Hepatocyte (in vitro differentiated cells): ENCODE measurements around the gene BBX. TPM values are rescaled to one million over a fixed set of nuclear protein-coding genes. Genes with fewer than 3 reads are reported as not detected.

ENCODE experiments used
- DNase-seq: peaks from one replicate; pipeline ENCODE4 v3.0.0-alpha.2; 2016; ENCODE audit warnings: low spot score
- H2AFZ ChIP-seq: fragments of 200-600 bp; sonication (generic); 2 replicates; pipeline ENCODE4 v1.6.0; 2016; ENCODE audit warnings: antibody characterized with exemption, mild to moderate bottlenecking
- H3K27ac ChIP-seq: fragments of 200-600 bp; sonication (generic); 2 replicates; pipeline ENCODE4 v1.5.1; 2016; ENCODE audit warnings: mild to moderate bottlenecking
- H3K27me3 ChIP-seq: fragments of 200-600 bp; sonication (generic); 2 replicates; pipeline ENCODE4 v1.6.1; 2016
- H3K36me3 ChIP-seq: fragments of 200-600 bp; sonication (generic); replicated peaks from 2 replicates; pipeline ENCODE4 v1.5.1; 2016; ENCODE audit warnings: low read depth; ENCODE audit not compliant: insufficient read depth
- H3K4me1 ChIP-seq: fragments of 200-600 bp; sonication (generic); 2 replicates; pipeline ENCODE4 v1.5.1; 2016; ENCODE audit warnings: mild to moderate bottlenecking, moderate library complexity; ENCODE audit not compliant: insufficient read depth
- H3K4me2 ChIP-seq: fragments of 200-600 bp; sonication (generic); 2 replicates; pipeline ENCODE4 v1.6.0; 2016
- H3K4me3 ChIP-seq: fragments of 200-600 bp; sonication (generic); 2 replicates; pipeline ENCODE4 v1.5.1; 2016; ENCODE audit warnings: mild to moderate bottlenecking
- H3K79me2 ChIP-seq: fragments of 200-600 bp; sonication (generic); 2 replicates; pipeline ENCODE4 v1.6.0; 2017; ENCODE audit warnings: mild to moderate bottlenecking
- H3K9me2 ChIP-seq: fragments of 200-600 bp; sonication (generic); replicated peaks from 2 replicates; pipeline ENCODE4 v1.6.0; 2017; ENCODE audit warnings: mild to moderate bottlenecking; ENCODE audit not compliant: insufficient read depth
- H3K9me3 ChIP-seq: fragments of 200-600 bp; sonication (generic); 2 replicates; pipeline ENCODE4 v1.5.1; 2016; ENCODE audit warnings: low read depth, mild to moderate bottlenecking
- H4K20me1 ChIP-seq: fragments of 200-600 bp; sonication (generic); 2 replicates; pipeline ENCODE4 v1.6.0; 2016; ENCODE audit warnings: mild to moderate bottlenecking; ENCODE audit not compliant: insufficient read depth, poor library complexity, severe bottlenecking
- EZH2 ChIP-seq: fragments of 200-600 bp; sonication (generic); IDR thresholded peaks from 2 replicates; pipeline ENCODE4 v1.6.1; 2016; ENCODE audit warnings: antibody characterized with exemption, mild to moderate bottlenecking, borderline replicate concordance
- EZH2phosphoT487 ChIP-seq: fragments of 200-600 bp; sonication (generic); IDR thresholded peaks from one replicate; pipeline ENCODE4 v1.6.1; 2018; ENCODE audit warnings: antibody characterized with exemption, mild to moderate bottlenecking, low read depth, moderate library complexity; ENCODE audit not compliant: unreplicated experiment, severe bottlenecking
- WGBS: methylation state at CpG from one replicate; pipeline ENCODE4 v1.1.6; 2016; ENCODE audit warnings: low lambda C conversion rate; ENCODE audit errors: missing lambda C conversion rate; 5-methylcytosine and 5-hydroxymethylcytosine counted together
- polyA plus RNA-seq: library from polyadenylated mRNA; unstranded; fragments of >200 nt; fragmentation: Nextera tagmentation; extraction: Ambion mirVana; gene quantifications from 2 replicates; pipeline ENCODE4 v1.2.1, GENCODE V29; 2016
- total RNA-seq: library from RNA; depleted of rRNA; stranded (reverse); fragments of >200 nt; gene quantifications from 2 replicates; pipeline ENCODE4 v1.2.3, GENCODE V29; 2014
- TF ChIP-seq, protein P1 (sequence below): fragments of 200-600 bp; sonication (generic); IDR thresholded peaks from 2 replicates; pipeline ENCODE4 v1.5.1; 2016; ENCODE audit warnings: antibody characterized with exemption, mild to moderate bottlenecking; ENCODE audit not compliant: poor library complexity

Gene BBX
- total and polyA plus RNA-seq, 2 experiments from 2014 or later: 63.7 to 75.2 TPM

GRCh38 chr3:107657971-107658370 is 135.2 kb downstream of the BBX start:
- no peak for DNase-seq
- no peak overlapping the region for H2AFZ ChIP-seq
- H3K9me3 ChIP-seq: no peaks in the 10 kb centered on the region
- H3K4me1 ChIP-seq: peaks cover 7% of the 10 kb centered on the region
- no peaks in the 10 kb centered on the region for H3K9me2 ChIP-seq
- TF ChIP-seq EZH2phosphoT487 (no peak), EZH2 (no peak)
- TF ChIP-seq, protein P1, sequence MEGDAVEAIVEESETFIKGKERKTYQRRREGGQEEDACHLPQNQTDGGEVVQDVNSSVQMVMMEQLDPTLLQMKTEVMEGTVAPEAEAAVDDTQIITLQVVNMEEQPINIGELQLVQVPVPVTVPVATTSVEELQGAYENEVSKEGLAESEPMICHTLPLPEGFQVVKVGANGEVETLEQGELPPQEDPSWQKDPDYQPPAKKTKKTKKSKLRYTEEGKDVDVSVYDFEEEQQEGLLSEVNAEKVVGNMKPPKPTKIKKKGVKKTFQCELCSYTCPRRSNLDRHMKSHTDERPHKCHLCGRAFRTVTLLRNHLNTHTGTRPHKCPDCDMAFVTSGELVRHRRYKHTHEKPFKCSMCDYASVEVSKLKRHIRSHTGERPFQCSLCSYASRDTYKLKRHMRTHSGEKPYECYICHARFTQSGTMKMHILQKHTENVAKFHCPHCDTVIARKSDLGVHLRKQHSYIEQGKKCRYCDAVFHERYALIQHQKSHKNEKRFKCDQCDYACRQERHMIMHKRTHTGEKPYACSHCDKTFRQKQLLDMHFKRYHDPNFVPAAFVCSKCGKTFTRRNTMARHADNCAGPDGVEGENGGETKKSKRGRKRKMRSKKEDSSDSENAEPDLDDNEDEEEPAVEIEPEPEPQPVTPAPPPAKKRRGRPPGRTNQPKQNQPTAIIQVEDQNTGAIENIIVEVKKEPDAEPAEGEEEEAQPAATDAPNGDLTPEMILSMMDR: no peak
- no peak overlapping the region for H3K4me3 ChIP-seq
- no peak overlapping the region for H3K27ac ChIP-seq
- WGBS: 62% methylated on average over 2 of the region's 2 CpGs
- H3K4me2 ChIP-seq: no peak overlapping the region
- peaks cover 5% of the 10 kb centered on the region for H4K20me1 ChIP-seq
- H3K27me3 ChIP-seq: no peaks in the 10 kb centered on the region
- H3K79me2 ChIP-seq: peaks cover 4% of the 10 kb centered on the region
- H3K36me3 ChIP-seq: no peaks in the 10 kb centered on the region

- Histone ChIP-seq H3K27ac (no peak overlapping the region), H3K4me3 (no peak overlapping the region), H3K27me3 (no peaks in the 10 kb centered on the region), H3K79me2 (peaks cover 4% of the 10 kb centered on the region), H3K36me3 (no peaks in the 10 kb centered on the region), H3K4me2 (no peak overlapping the region), H4K20me1 (peaks cover 5% of the 10 kb centered on the region), H3K9me2 (no peaks in the 10 kb centered on the region), H3K4me1 (peaks cover 7% of the 10 kb centered on the region), H2AFZ (no peak overlapping the region), H3K9me3 (no peaks in the 10 kb centered on the region)
- peak; percentile 57 for DNase-seq
- WGBS: 79% methylated on average over 3 of the region's 3 CpGs
- TF ChIP-seq EZH2phosphoT487 (no peak), EZH2 (no peak)
- TF ChIP-seq, protein P1: peak; percentile 72
Observed at GRCh38 chr3:107660306-107660976, 137.7 kb downstream of the BBX start.

GRCh38 chr3:107661447-107662123 is 138.8 kb downstream of the BBX start:
- Histone ChIP-seq H4K20me1 (no peaks in the 10 kb centered on the region), H3K79me2 (peaks cover 4% of the 10 kb centered on the region), H2AFZ (no peak overlapping the region), H3K9me2 (no peaks in the 10 kb centered on the region), H3K4me3 (no peak overlapping the region), H3K9me3 (no peaks in the 10 kb centered on the region), H3K36me3 (no peaks in the 10 kb centered on the region), H3K27me3 (no peaks in the 10 kb centered on the region), H3K4me2 (peak overlapping the region; percentile 32), H3K4me1 (peaks cover 7% of the 10 kb centered on the region), H3K27ac (peak overlapping the region; percentile 59)
- no peak for DNase-seq
- no peak for TF ChIP-seq EZH2
- TF ChIP-seq, protein P1: no peak
- TF ChIP-seq EZH2phosphoT487: no peak
- WGBS: 71% methylated on average over 3 of the region's 3 CpGs
